Left ventricle myocardium superior (tissue), 1 donor: Measurements from ENCODE around the gene MYH16. TPM values are rescaled to one million over a fixed set of nuclear protein-coding genes. Genes with fewer than 3 reads are reported as not detected.
"Not testable (repeated sequence)": the region's sequence is repeated elsewhere in the genome, so short reads cannot be mapped to it uniquely, and the experiment has no call there.

Source experiments
- ATAC-seq: fragments of 200-7000 bp; cut with Tn5 transposase; one replicate; pipeline ENCODE4 v1.9.1; 2020; ENCODE audit warnings: mild to moderate bottlenecking, moderate library complexity
- DNase-seq: peaks from one replicate; pipeline ENCODE4 v3.0.0-alpha.2; 2020
- intact Hi-C: fragments of 100-400 bp; cut with micrococcal nuclease; formaldehyde crosslinking; loops from one replicate; pipeline ENCODE4 v1.11.0; 2022
- total RNA-seq: library from RNA; stranded (reverse); fragmentation: NEBNext Ultra II Directional; extraction: Animal tissue kit (Norgen Biotek cat#: 25700); gene quantifications from one replicate; pipeline ENCODE4 v1.2.1, GENCODE V29; 2021
- donor health status: DM: no; HTN: yes; CAD: no; lungs with severe emphysema.

The MYH16 gene
- total RNA-seq, 1 donor from 2014 or later, result not detected

- intact Hi-C loops, result no loop called here
- DNase-seq (no peak), ATAC-seq (no peak)
Observed at GRCh38 chr7:99292127-99292526, 19.5 kb downstream of the MYH16 start.

- intact Hi-C loops, result no loop called here
- ATAC-seq (no peak), DNase-seq (no peak)
Observed at GRCh38 chr7:99293167-99293566, 20.5 kb downstream of the MYH16 start.

GRCh38 chr7:99293650-99294049 lies 21.0 kb downstream of the MYH16 start:
- DNase-seq (no peak), ATAC-seq (no peak)
- intact Hi-C loops, result no loop called here

GRCh38 chr7:99296471-99296870 lies 23.8 kb downstream of the MYH16 start:
- DNase-seq (no peak), ATAC-seq (no peak)
- intact Hi-C loops, result no loop called here

- intact Hi-C loops, result no loop called here
- ATAC-seq (no peak), DNase-seq (peak; percentile 12)
Observed at GRCh38 chr7:99301496-99301895, 28.9 kb downstream of the MYH16 start.

GRCh38 chr7:99305473-99306260 lies 33.0 kb downstream of the MYH16 start:
- intact Hi-C loops, result no loop called here

GRCh38 chr7:99308461-99309074 lies 35.9 kb downstream of the MYH16 start:
- ATAC-seq (no peak), DNase-seq (no peak)
- intact Hi-C loops, result no loop called here

More at GRCh38 chr7:99305473-99306260, 33.0 kb downstream of the MYH16 start:
- DNase-seq (no peak), ATAC-seq (no peak)

GRCh38 chr7:99309111-99309510 lies 36.5 kb downstream of the MYH16 start:
- intact Hi-C loops, result no loop called here
- no peak for ATAC-seq
- DNase-seq, result no peak

GRCh38 chr7:99310004-99310403 lies 37.4 kb downstream of the MYH16 start:
- ATAC-seq (no peak), DNase-seq (no peak)
- intact Hi-C loops, result no loop called here

- intact Hi-C loops, result loop anchor here (2.0 kb wide), 1 partner anchor 271 kb away; no protein-coding TSS in a partner anchor
- DNase-seq (no peak), ATAC-seq (no peak)
Observed at GRCh38 chr7:99311702-99312101, 39.1 kb downstream of the MYH16 start.

GRCh38 chr7:99312316-99313203 lies 39.9 kb downstream of the MYH16 start:
- DNase-seq (peak; percentile 74), ATAC-seq (peak; percentile 75)
- intact Hi-C loops, result loop anchor here (2.0 kb wide), 1 partner anchor 272 kb away; no protein-coding TSS in a partner anchor

- DNase-seq (no peak), ATAC-seq (no peak)
- intact Hi-C loops, result loop anchor here (2.0 kb wide), 1 partner anchor 272 kb away; no protein-coding TSS in a partner anchor
Observed at GRCh38 chr7:99313204-99313573, 40.5 kb downstream of the MYH16 start.

GRCh38 chr7:99314504-99314903 lies 41.9 kb downstream of the MYH16 start:
- intact Hi-C loops, result no loop called here
- DNase-seq (no peak), ATAC-seq (no peak)

GRCh38 chr7:99320371-99320770 lies 47.7 kb downstream of the MYH16 start:
- intact Hi-C loops, result no loop called here
- no peak for DNase-seq
- no peak for ATAC-seq

GRCh38 chr7:99322659-99323058 lies 50.0 kb downstream of the MYH16 start:
- intact Hi-C loops, DNase-seq, ATAC-seq: not testable (repeated sequence)

- DNase-seq (no peak), ATAC-seq (no peak)
- intact Hi-C loops, result no loop called here
Observed at GRCh38 chr7:99324559-99324958, 51.9 kb downstream of the MYH16 start.

- no peak for ATAC-seq
- intact Hi-C loops, result no loop called here
- DNase-seq, result no peak
Observed at GRCh38 chr7:99325001-99325493, 52.4 kb downstream of the MYH16 start.

GRCh38 chr7:99325592-99326407 lies 53.2 kb downstream of the MYH16 start, which contains the start of gene ARPC1A:
TSS of gene ARPC1A (plus strand) at chr7:99325898. CDS start at chr7:99333354, 7,456 bp downstream.
- intact Hi-C loops, result no loop called here
- DNase-seq (peak; percentile 95), ATAC-seq (peak; percentile 94)

GRCh38 chr7:99326408-99326782 lies 53.8 kb downstream of the MYH16 start:
- no peak for DNase-seq
- intact Hi-C loops, result no loop called here
- no peak for ATAC-seq
